ENCODE data around the gene LYG1.

- no peak for TF ChIP-seq CTCF (conservative IDR thresholded peaks at IDR 0.05 in 1 of 2, IDR thresholded peaks at IDR 0.05 in 1 of 2; ENCODE audit: low read depth in 1 of 2, low read length in 2 of 2)
- TF ChIP-seq EZH2 (IDR thresholded peaks at IDR 0.05; ENCODE audit: low read length, missing control alignments): no peak
Observed at GRCh38 chr2:99261242-99261641, 39.8 kb downstream of the LYG1 start.
